Measurements from ENCODE around the gene ASCC3.

The ASCC3 gene

GRCh38 chr6:100806296-100806695 lies 74.8 kb downstream of the ASCC3 start:
- TF ChIP-seq, protein P1, sequence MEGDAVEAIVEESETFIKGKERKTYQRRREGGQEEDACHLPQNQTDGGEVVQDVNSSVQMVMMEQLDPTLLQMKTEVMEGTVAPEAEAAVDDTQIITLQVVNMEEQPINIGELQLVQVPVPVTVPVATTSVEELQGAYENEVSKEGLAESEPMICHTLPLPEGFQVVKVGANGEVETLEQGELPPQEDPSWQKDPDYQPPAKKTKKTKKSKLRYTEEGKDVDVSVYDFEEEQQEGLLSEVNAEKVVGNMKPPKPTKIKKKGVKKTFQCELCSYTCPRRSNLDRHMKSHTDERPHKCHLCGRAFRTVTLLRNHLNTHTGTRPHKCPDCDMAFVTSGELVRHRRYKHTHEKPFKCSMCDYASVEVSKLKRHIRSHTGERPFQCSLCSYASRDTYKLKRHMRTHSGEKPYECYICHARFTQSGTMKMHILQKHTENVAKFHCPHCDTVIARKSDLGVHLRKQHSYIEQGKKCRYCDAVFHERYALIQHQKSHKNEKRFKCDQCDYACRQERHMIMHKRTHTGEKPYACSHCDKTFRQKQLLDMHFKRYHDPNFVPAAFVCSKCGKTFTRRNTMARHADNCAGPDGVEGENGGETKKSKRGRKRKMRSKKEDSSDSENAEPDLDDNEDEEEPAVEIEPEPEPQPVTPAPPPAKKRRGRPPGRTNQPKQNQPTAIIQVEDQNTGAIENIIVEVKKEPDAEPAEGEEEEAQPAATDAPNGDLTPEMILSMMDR (conservative IDR thresholded peaks at IDR 0.05; ENCODE audit: low read length), result no peak
- no peak for TF ChIP-seq EZH2phosphoT487 (IDR thresholded peaks at IDR 0.05; ENCODE audit: borderline replicate concordance)
- no peaks in the 10 kb centered on the region for H3K9me2 ChIP-seq (replicated peaks; ENCODE audit: low read depth, low read length)

DNA sequence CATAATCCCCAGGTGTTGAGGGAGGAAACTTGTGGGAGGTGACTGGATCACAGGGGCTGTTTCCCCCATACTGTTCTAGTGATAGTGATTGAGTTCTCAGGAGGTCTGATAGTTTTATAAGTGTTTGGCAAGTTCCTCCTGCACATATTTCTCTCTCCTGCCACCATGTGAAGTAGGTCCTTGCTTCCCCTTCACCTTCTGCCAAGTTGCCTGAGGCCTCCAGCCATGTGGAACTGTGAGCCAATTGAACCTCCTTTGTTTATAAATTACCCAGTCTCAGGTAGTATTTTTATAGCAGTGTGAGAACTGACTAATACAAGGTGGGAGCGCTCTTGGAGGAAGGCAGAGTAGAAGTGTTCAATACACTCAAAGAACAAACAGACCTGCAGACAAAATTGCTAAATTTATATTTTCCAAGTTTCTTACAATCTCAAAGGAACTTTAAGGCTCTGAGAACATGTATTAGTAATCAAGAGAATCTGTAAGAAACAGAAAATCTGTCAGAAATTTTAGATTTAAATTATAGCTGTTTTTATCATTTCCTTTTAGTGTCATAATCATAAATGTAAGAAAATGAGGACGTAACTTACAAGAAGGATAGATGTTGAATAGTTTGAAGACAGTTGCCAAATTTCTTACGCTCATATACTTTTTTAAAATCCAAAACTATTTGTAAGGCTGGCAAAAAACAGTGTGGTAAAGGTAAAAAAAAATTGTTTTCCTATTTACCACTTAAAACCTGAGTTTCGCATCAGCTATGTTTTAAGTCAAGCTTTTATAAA lies 77.7 kb downstream of the ASCC3 start:
- Histone ChIP-seq H3K9me3 (ENCODE audit: insufficient read depth, low read depth, low read length) (no peaks in the 10 kb centered on the region), H3K9me2 (replicated peaks; ENCODE audit: low read depth, low read length) (no peaks in the 10 kb centered on the region), H4K20me1 (ENCODE audit: insufficient read depth, low read length, poor library complexity, severe bottlenecking) (no peaks in the 10 kb centered on the region), H3K4me3 (ENCODE audit: low read length, poor library complexity, severe bottlenecking) (no peak overlapping the region), H3K36me3 (ENCODE audit: insufficient read depth, low read length) (peaks cover 29% of the 10 kb centered on the region), H3K79me2 (ENCODE audit: insufficient read depth, low read length) (0 out of 2 replicates have a peak, but pooled peaks cover 3% of the 10 kb centered on the region), H3K27me3 (ENCODE audit: insufficient read depth, low read length, poor library complexity, severe bottlenecking) (no peaks in the 10 kb centered on the region), H3K9ac (ENCODE audit: low read depth, low read length, poor library complexity, severe bottlenecking) (no peak overlapping the region), H3F3A (ENCODE audit: low read depth) (no peaks in the 10 kb centered on the region), H3K4me1 (ENCODE audit: insufficient read depth, low read length, poor library complexity, severe bottlenecking) (no peaks in the 10 kb centered on the region), H3K4me2 (ENCODE audit: low read depth, low read length, poor library complexity, severe bottlenecking) (no peak overlapping the region), H2AFZ (ENCODE audit: low read length) (no peak overlapping the region)
- TF ChIP-seq EZH2phosphoT487 (IDR thresholded peaks at IDR 0.05; ENCODE audit: borderline replicate concordance), result no peak
- TF ChIP-seq, protein P1 (conservative IDR thresholded peaks at IDR 0.05; ENCODE audit: low read length), result no peak

More at GRCh38 chr6:100806296-100806695, 74.8 kb downstream of the ASCC3 start:
- Histone ChIP-seq H3K79me2 (ENCODE audit: insufficient read depth, low read length) (0 out of 2 replicates have a peak, but pooled peaks cover 3% of the 10 kb centered on the region), H3K27me3 (ENCODE audit: insufficient read depth, low read length, poor library complexity, severe bottlenecking) (no peaks in the 10 kb centered on the region), H3K4me1 (ENCODE audit: insufficient read depth, low read length, poor library complexity, severe bottlenecking) (no peaks in the 10 kb centered on the region), H3K4me2 (ENCODE audit: low read depth, low read length, poor library complexity, severe bottlenecking) (no peak overlapping the region), H3K9ac (ENCODE audit: low read depth, low read length, poor library complexity, severe bottlenecking) (no peak overlapping the region), H3K9me3 (ENCODE audit: insufficient read depth, low read depth, low read length) (no peaks in the 10 kb centered on the region), H3K36me3 (ENCODE audit: insufficient read depth, low read length) (peaks cover 24% of the 10 kb centered on the region), H3F3A (ENCODE audit: low read depth) (no peaks in the 10 kb centered on the region), H3K4me3 (ENCODE audit: low read length, poor library complexity, severe bottlenecking) (no peak overlapping the region), H4K20me1 (ENCODE audit: insufficient read depth, low read length, poor library complexity, severe bottlenecking) (no peaks in the 10 kb centered on the region), H2AFZ (ENCODE audit: low read length) (no peak overlapping the region)

- TF ChIP-seq, protein P1 (conservative IDR thresholded peaks at IDR 0.05; ENCODE audit: low read length), result no peak
- TF ChIP-seq EZH2phosphoT487 (IDR thresholded peaks at IDR 0.05; ENCODE audit: borderline replicate concordance), result no peak
Measured at GRCh38 chr6:100801036-100801435, 80.1 kb downstream of the ASCC3 start.

More at GRCh38 chr6:100801036-100801435, 80.1 kb downstream of the ASCC3 start:
- Histone ChIP-seq H3K36me3 (ENCODE audit: insufficient read depth, low read length) (peaks cover 34% of the 10 kb centered on the region), H3K4me3 (ENCODE audit: low read length, poor library complexity, severe bottlenecking) (no peak overlapping the region), H4K20me1 (ENCODE audit: insufficient read depth, low read length, poor library complexity, severe bottlenecking) (no peaks in the 10 kb centered on the region), H3K27me3 (ENCODE audit: insufficient read depth, low read length, poor library complexity, severe bottlenecking) (no peaks in the 10 kb centered on the region), H3K4me2 (ENCODE audit: low read depth, low read length, poor library complexity, severe bottlenecking) (no peak overlapping the region), H3K9me2 (replicated peaks; ENCODE audit: low read depth, low read length) (no peaks in the 10 kb centered on the region), H3K9ac (ENCODE audit: low read depth, low read length, poor library complexity, severe bottlenecking) (no peak overlapping the region), H2AFZ (ENCODE audit: low read length) (no peak overlapping the region), H3F3A (ENCODE audit: low read depth) (no peaks in the 10 kb centered on the region), H3K4me1 (ENCODE audit: insufficient read depth, low read length, poor library complexity, severe bottlenecking) (no peaks in the 10 kb centered on the region), H3K79me2 (ENCODE audit: insufficient read depth, low read length) (no peaks in the 10 kb centered on the region), H3K9me3 (ENCODE audit: insufficient read depth, low read depth, low read length) (no peaks in the 10 kb centered on the region)

Measured in Loucy (cell line).